MCF 10A (cell line): ENCODE measurements around the gene RNF41. TPM values are rescaled to one million over a fixed set of nuclear protein-coding genes. Genes with fewer than 3 reads are reported as not detected.

Experiments used
- BruUV-seq: library from RNA; stranded (reverse); fragments of 400-500 nt; replicated peaks from 2 replicates; lab custom pipeline; 2021; lab: Mats Ljungman, UMichigan
- CTCF ChIA-PET: fragments of 300-600 bp; sonication (Branson Sonifier 250); formaldehyde crosslinking; extraction: SDS; loops from one replicate; lab custom pipeline; 2021; ENCODE audit warnings: antibody characterized with exemption, inconsistent platforms; lab: Yijun Ruan, JAX
- POLR2A ChIA-PET: fragments of 300-600, 350-650 bp; sonication (Branson Sonifier 250); formaldehyde crosslinking; extraction: SDS; loops from one replicate; lab custom pipeline; 2020; ENCODE audit warnings: antibody characterized with exemption, inconsistent platforms; lab: Yijun Ruan, JAX
- DNase-seq: peaks from one replicate; pipeline ENCODE4 v3.0.0-alpha.2; 2018; ENCODE audit not compliant: unreplicated experiment
- H3K27ac Mint-ChIP-seq: one replicate; pipeline ENCODE4 v1.8.0; 2022; ENCODE audit warnings: mild to moderate bottlenecking, low read depth, mixed read lengths; ENCODE audit not compliant: unreplicated experiment
- H3K27me3 Mint-ChIP-seq: one replicate; pipeline ENCODE4 v1.8.0; 2022; ENCODE audit warnings: mixed read lengths; ENCODE audit not compliant: insufficient read depth, unreplicated experiment
- H3K36me3 Mint-ChIP-seq: one replicate; pipeline ENCODE4 v1.8.0; 2022; ENCODE audit warnings: mild to moderate bottlenecking, moderate library complexity, mixed read lengths; ENCODE audit not compliant: insufficient read depth, unreplicated experiment
- H3K4me1 Mint-ChIP-seq: one replicate; pipeline ENCODE4 v1.8.0; 2022; ENCODE audit warnings: mixed read lengths; ENCODE audit not compliant: insufficient read depth, unreplicated experiment
- H3K4me3 Mint-ChIP-seq: one replicate; pipeline ENCODE4 v1.8.0; 2022; ENCODE audit warnings: mild to moderate bottlenecking, moderate library complexity, mixed read lengths; ENCODE audit not compliant: unreplicated experiment
- H3K9me3 Mint-ChIP-seq: one replicate; pipeline ENCODE4 v1.8.0; 2022; ENCODE audit warnings: mixed read lengths; ENCODE audit not compliant: unreplicated experiment
- intact Hi-C: fragments of 100-400 bp; cut with micrococcal nuclease; formaldehyde crosslinking; loops from 2 replicates; pipeline ENCODE4 v1.14.1; 2022
- total RNA-seq: library from RNA; stranded (reverse); gene quantifications from 2 replicates; pipeline ENCODE4 v1.2.3, GENCODE V29; 2022
- TF ChIP-seq, protein P1 (sequence below): fragments of 200-600 bp; IDR thresholded peaks from one replicate; pipeline ENCODE4 v1.8.0; 2022; ENCODE audit warnings: antibody characterized with exemption, mild to moderate bottlenecking; ENCODE audit not compliant: unreplicated experiment

Gene RNF41
- total RNA-seq, 1 experiment from 2014 or later: 108 TPM

DNA sequence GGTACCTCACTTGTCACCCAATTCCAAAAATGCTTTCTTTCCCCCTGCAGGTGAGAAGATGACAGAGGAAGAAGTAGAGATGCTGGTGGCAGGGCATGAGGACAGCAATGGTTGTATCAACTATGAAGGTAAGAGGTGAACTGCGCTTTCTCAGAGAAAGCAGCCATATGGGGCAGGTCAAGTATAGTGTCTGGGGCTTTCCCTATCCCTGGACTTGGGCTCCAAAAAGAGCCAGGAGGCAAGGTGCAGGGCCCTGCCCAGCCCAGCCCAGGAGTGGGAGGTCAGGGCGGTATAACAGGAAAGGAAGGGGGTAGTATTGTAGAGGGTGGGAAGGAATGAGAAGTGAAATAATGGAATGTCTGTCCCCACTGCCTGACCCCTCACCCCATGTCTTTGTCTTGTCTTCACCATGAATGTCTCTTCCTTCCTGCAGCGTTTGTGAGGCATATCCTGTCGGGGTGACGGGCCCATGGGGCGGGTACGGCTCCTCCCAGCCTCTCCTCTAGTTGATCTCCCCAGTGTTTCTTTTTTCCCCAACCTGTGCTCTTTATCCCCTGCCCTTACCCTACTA is 61.4 kb downstream of the RNF41 start:
- H3K9me3 Mint-ChIP-seq: no peaks in the 10 kb centered on the region
- peak overlapping the region; percentile 100 for H3K27ac Mint-ChIP-seq
- H3K4me1 Mint-ChIP-seq: peaks cover 26% of the 10 kb centered on the region
- peak overlapping the region; percentile 97 for H3K4me3 Mint-ChIP-seq
- CTCF ChIA-PET: interaction anchor here (1.1 to 6.1 kb wide), 6 partner anchors 24 to 41 kb away, joined by 3 to 36 read pairs (median 10); partner anchors contain the start of genes ESYT1, SMARCC2 and ZC3H10
- H3K36me3 Mint-ChIP-seq: peaks cover 81% of the 10 kb centered on the region
- TF ChIP-seq, protein P1, sequence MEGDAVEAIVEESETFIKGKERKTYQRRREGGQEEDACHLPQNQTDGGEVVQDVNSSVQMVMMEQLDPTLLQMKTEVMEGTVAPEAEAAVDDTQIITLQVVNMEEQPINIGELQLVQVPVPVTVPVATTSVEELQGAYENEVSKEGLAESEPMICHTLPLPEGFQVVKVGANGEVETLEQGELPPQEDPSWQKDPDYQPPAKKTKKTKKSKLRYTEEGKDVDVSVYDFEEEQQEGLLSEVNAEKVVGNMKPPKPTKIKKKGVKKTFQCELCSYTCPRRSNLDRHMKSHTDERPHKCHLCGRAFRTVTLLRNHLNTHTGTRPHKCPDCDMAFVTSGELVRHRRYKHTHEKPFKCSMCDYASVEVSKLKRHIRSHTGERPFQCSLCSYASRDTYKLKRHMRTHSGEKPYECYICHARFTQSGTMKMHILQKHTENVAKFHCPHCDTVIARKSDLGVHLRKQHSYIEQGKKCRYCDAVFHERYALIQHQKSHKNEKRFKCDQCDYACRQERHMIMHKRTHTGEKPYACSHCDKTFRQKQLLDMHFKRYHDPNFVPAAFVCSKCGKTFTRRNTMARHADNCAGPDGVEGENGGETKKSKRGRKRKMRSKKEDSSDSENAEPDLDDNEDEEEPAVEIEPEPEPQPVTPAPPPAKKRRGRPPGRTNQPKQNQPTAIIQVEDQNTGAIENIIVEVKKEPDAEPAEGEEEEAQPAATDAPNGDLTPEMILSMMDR: no peak
- POLR2A ChIA-PET: interaction anchor here (0.7 to 7.6 kb wide), 12 partner anchors 9 to 230 kb away, joined by 3 to 146 read pairs (median 12); partner anchors contain the start of genes COQ10A, ESYT1, MYL6B and RNF41
- no TSS peak for BruUV-seq
- H3K27me3 Mint-ChIP-seq: no peaks in the 10 kb centered on the region
- intact Hi-C loops: no loop called here
- no peak for DNase-seq

GRCh38 chr12:56159482-56160192 is 62.1 kb downstream of the RNF41 start:
- peaks cover 26% of the 10 kb centered on the region for H3K4me1 Mint-ChIP-seq

DNA sequence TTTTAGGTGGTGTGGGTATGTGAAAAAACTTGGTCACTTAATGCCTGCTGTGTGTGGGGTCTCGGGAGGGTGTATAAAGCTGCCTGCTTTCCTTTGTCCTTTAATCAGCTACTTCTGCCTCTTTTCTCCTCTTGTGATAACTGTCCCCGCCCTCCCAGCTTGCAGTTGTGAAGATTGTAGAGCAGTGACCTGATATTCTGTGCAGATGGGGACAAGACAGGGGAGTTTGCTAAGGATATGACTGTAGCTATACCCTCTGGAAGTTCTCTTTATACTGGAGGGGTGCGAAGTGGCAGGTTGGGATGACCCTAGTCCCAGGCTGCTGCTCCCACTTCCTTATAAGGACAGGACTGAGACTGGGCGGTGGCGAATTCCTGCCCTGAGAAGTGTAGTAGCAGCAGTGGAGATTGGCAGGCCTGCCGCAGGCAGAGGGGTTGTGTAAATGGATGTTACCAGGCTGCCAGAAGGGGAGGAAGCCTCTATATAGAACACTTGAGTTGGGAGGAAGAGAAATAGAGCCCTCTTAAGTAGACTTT is 62.7 kb downstream of the RNF41 start:
- TF ChIP-seq, protein P1: no peak
- Mint-ChIP-seq H3K9me3 (no peaks in the 10 kb centered on the region), H3K27me3 (no peaks in the 10 kb centered on the region), H3K36me3 (peaks cover 73% of the 10 kb centered on the region), H3K4me3 (peak overlapping the region; percentile 97), H3K27ac (peak overlapping the region; percentile 100), H3K4me1 (peaks cover 28% of the 10 kb centered on the region)
- TSS peak; percentile 68 for BruUV-seq
- POLR2A ChIA-PET: interaction anchor here (0.6 to 7.6 kb wide), 24 partner anchors 9 to 477 kb away, joined by 3 to 146 read pairs (median 6); partner anchors contain the start of genes CNPY2, COQ10A, ESYT1 and PA2G4
- peak; percentile 84 for DNase-seq
- CTCF ChIA-PET: interaction anchor here (0.5 to 6.1 kb wide), 8 partner anchors 11 to 1549 kb away, joined by 3 to 36 read pairs (median 6); partner anchors contain the start of genes SMARCC2 and ZC3H10
- intact Hi-C loops: no loop called here

More at GRCh38 chr12:56159482-56160192, 62.1 kb downstream of the RNF41 start:
- intact Hi-C loops: no loop called here
- ChIA-PET POLR2A (interaction anchor here (0.6 to 7.6 kb wide), 23 partner anchors 10 to 475 kb away, joined by 3 to 146 read pairs (median 6); partner anchors contain the start of genes CNPY2, COQ10A, ESYT1 and PA2G4), CTCF (interaction anchor here (0.5 to 6.1 kb wide), 8 partner anchors 12 to 1549 kb away, joined by 3 to 36 read pairs (median 6); partner anchors contain the start of genes SMARCC2 and ZC3H10)
- DNase-seq: no peak
- Mint-ChIP-seq H3K27me3 (no peaks in the 10 kb centered on the region), H3K36me3 (peaks cover 79% of the 10 kb centered on the region), H3K4me3 (peak overlapping the region; percentile 97), H3K9me3 (no peaks in the 10 kb centered on the region), H3K27ac (peak overlapping the region; percentile 100)
- TF ChIP-seq, protein P1: no peak
- BruUV-seq: no TSS peak
